Measurements from ENCODE around the gene GINS3. TPM values are rescaled to one million over a fixed set of nuclear protein-coding genes. Genes with fewer than 3 reads are reported as not detected.

Gene GINS3
- total RNA-seq, 3 donors from 2014 or later (not counting 1 experiment from before 2014, with no cell fraction given) = 1.4 to 3.5 (median 2.2) TPM

- 85% methylated on average over 5 of the region's 5 CpGs for WGBS (ENCODE audit: insufficient coverage)
- H3K36me3 Mint-ChIP-seq = no peaks in the 10 kb centered on the region
- H3K4me1 Mint-ChIP-seq = peaks cover 23 to 29% of the 10 kb centered on the region in 2 donors
- Histone ChIP-seq H3K4me3 (ENCODE audit: low read length) (no peak overlapping the region), H3K4me1 (ENCODE audit: control insufficient read depth, insufficient read depth, low read length) (peaks cover 26% of the 10 kb centered on the region), H3K27me3 (ENCODE audit: control insufficient read depth, insufficient read depth, low read length) (no peaks in the 10 kb centered on the region), H3K36me3 (ENCODE audit: control insufficient read depth, insufficient read depth, low read length) (no peaks in the 10 kb centered on the region), H3K9me3 (ENCODE audit: control insufficient read depth, insufficient read depth, low read length) (no peaks in the 10 kb centered on the region), H3K27ac (ENCODE audit: low read length) (no peak overlapping the region)
- ATAC-seq (no peak), DNase-seq (no peak)
- no peak for TF ChIP-seq CTCF (IDR thresholded peaks at IDR 0.05)
- no peak overlapping the region for H3K4me3 Mint-ChIP-seq
- H3K27me3 Mint-ChIP-seq (ENCODE audit: low read depth in 2 of 2) = peaks cover 4 to 19% of the 10 kb centered on the region in 2 donors
- H3K27ac Mint-ChIP-seq = no peak overlapping the region
- no peaks in the 10 kb centered on the region for H3K9me3 Mint-ChIP-seq
- intact Hi-C loops (cut with micrococcal nuclease) = no loop called here
Measured at GRCh38 chr16:58421529-58421928, 29.3 kb downstream of the GINS3 start.

- H3K4me1 ChIP-seq (ENCODE audit: control insufficient read depth, insufficient read depth, low read length) = peaks cover 32% of the 10 kb centered on the region
- no peaks in the 10 kb centered on the region for H3K27me3 ChIP-seq (ENCODE audit: control insufficient read depth, insufficient read depth, low read length)
- Mint-ChIP-seq H3K4me3 (no peak overlapping the region), H3K27ac (no peak overlapping the region), H3K9me3 (no peaks in the 10 kb centered on the region), H3K4me1 (peaks cover 31 to 35% of the 10 kb centered on the region in 2 donors), H3K36me3 (no peaks in the 10 kb centered on the region), H3K27me3 (ENCODE audit: low read depth in 2 of 2) (peaks cover 8 to 19% of the 10 kb centered on the region in 2 donors)
- DNase-seq (no peak), ATAC-seq (no peak)
- no peaks in the 10 kb centered on the region for H3K36me3 ChIP-seq (ENCODE audit: control insufficient read depth, insufficient read depth, low read length)
- H3K9me3 ChIP-seq (ENCODE audit: control insufficient read depth, insufficient read depth, low read length) = no peaks in the 10 kb centered on the region
- intact Hi-C loops (cut with micrococcal nuclease) = no loop called here
- no peak overlapping the region for H3K4me3 ChIP-seq (ENCODE audit: low read length)
- TF ChIP-seq CTCF (IDR thresholded peaks at IDR 0.05) = no peak
- 75% methylated on average over 3 of the region's 4 CpGs for WGBS (ENCODE audit: insufficient coverage)
- H3K27ac ChIP-seq (ENCODE audit: low read length) = no peak overlapping the region
Measured at GRCh38 chr16:58422809-58423208, 30.5 kb downstream of the GINS3 start.

- Mint-ChIP-seq H3K36me3 (no peaks in the 10 kb centered on the region), H3K4me1 (peaks cover 22 to 26% of the 10 kb centered on the region in 2 donors), H3K9me3 (no peaks in the 10 kb centered on the region), H3K27ac (no peak overlapping the region), H3K27me3 (ENCODE audit: low read depth in 2 of 2) (peaks cover 11 to 19% of the 10 kb centered on the region in 2 donors), H3K4me3 (no peak overlapping the region)
- no peak overlapping the region for H3K4me3 ChIP-seq (ENCODE audit: low read length)
- intact Hi-C loops (cut with micrococcal nuclease) = no loop called here
- no peaks in the 10 kb centered on the region for H3K36me3 ChIP-seq (ENCODE audit: control insufficient read depth, insufficient read depth, low read length)
- H3K9me3 ChIP-seq (ENCODE audit: control insufficient read depth, insufficient read depth, low read length) = no peaks in the 10 kb centered on the region
- ATAC-seq (no peak), DNase-seq (no peak)
- peaks cover 24% of the 10 kb centered on the region for H3K4me1 ChIP-seq (ENCODE audit: control insufficient read depth, insufficient read depth, low read length)
- H3K27ac ChIP-seq (ENCODE audit: low read length) = no peak overlapping the region
- 93% methylated on average over 8 of the region's 8 CpGs for WGBS (ENCODE audit: insufficient coverage)
- no peaks in the 10 kb centered on the region for H3K27me3 ChIP-seq (ENCODE audit: control insufficient read depth, insufficient read depth, low read length)
- TF ChIP-seq CTCF (IDR thresholded peaks at IDR 0.05) = no peak
Measured at GRCh38 chr16:58425245-58425644, 33.0 kb downstream of the GINS3 start.
